Breast epithelium (tissue), 4 donors: Measurements from ENCODE around the gene CMTM6. TPM values are rescaled to one million over a fixed set of nuclear protein-coding genes. Genes with fewer than 3 reads are reported as not detected.
A peak's percentile ranks its signal among the peaks of the same experiment; 100 is the strongest.

ENCODE experiments used
- DNase-seq, 2 donors: peaks; one replicate each; pipeline ENCODE4 v3.0.0-alpha.2; 2019; ENCODE audit warnings: low spot score in 2 of 2
- H3K27ac ChIP-seq, 2 donors: fragments of 200-600 bp; sonication (generic) in 1 of 2; one replicate each; pipeline ENCODE4 v1.5.1; 2016 to 2019; ENCODE audit warnings: mild to moderate bottlenecking in 1 of 2
- H3K27me3 ChIP-seq, 2 donors: fragments of 200-600 bp; sonication (generic) in 1 of 2; one replicate each; pipeline versions ENCODE4 v1.5.1 to v1.6.0; 2017 to 2019; ENCODE audit warnings: control low read depth in 1 of 2, mild to moderate bottlenecking in 1 of 2
- H3K36me3 ChIP-seq: fragments of 200-600 bp; one replicate; pipeline ENCODE4 v1.5.1; 2019
- H3K4me1 ChIP-seq, 2 donors: fragments of 200-600 bp; sonication (generic); one replicate each; pipeline ENCODE4 v1.5.1; 2016 to 2019; ENCODE audit warnings: control low read depth in 1 of 2
- H3K4me3 ChIP-seq, 3 donors: fragments of 200-600 bp; sonication (generic); 1 replicate in 2 of 3; 2 replicates in 1 of 3; pipeline ENCODE4 v1.5.1; 2016 to 2019; ENCODE audit warnings: mild to moderate bottlenecking in 3 of 3, moderate library complexity in 2 of 3
- H3K9me3 ChIP-seq, 2 donors: fragments of 200-600 bp; sonication (generic) in 1 of 2; one replicate each; pipeline ENCODE4 v1.5.1; 2016 to 2019; ENCODE audit warnings: control low read depth in 1 of 2
- POLR2A ChIP-seq: fragments of 450-650 bp; IDR thresholded peaks from one replicate; pipeline ENCODE4 v1.6.1; 2016; ENCODE audit warnings: antibody characterized with exemption, mild to moderate bottlenecking, moderate library complexity
- POLR2AphosphoS5 ChIP-seq, 3 donors: sonication (generic); formaldehyde crosslinking; IDR thresholded peaks; one replicate each; pipeline ENCODE4 v1.6.1; 2017; ENCODE audit warnings: antibody characterized with exemption in 3 of 3
- intact Hi-C: fragments of 100-400 bp; cut with DNase I; formaldehyde crosslinking; loops from one replicate; pipeline ENCODE4 v1.15.1; 2023; ENCODE audit warnings: low total_unique reads
- total RNA-seq, 3 donors: library from RNA; depleted of rRNA; stranded (reverse); fragments of >200 nt; gene quantifications; one replicate each; pipeline ENCODE4 v1.1.0, GENCODE V29; 2016
- TF ChIP-seq, protein P1 (sequence below), 3 donors: fragments of 450-650 bp; IDR thresholded peaks; one replicate each; pipeline ENCODE4 v1.5.1; 2016 to 2017; ENCODE audit warnings: antibody characterized with exemption in 3 of 3, mild to moderate bottlenecking in 3 of 3, moderate library complexity in 3 of 3

CMTM6 gene
- total RNA-seq, 3 donors from 2014 or later = 52.6 to 151 (median 89.5) TPM

- no peaks in the 10 kb centered on the region for H3K9me3 ChIP-seq
- H3K27me3 ChIP-seq = no peaks in the 10 kb centered on the region
- TF ChIP-seq POLR2A (no peak), POLR2AphosphoS5 (IDR thresholded peaks at IDR 0.05) (no peak)
- TF ChIP-seq, protein P1, sequence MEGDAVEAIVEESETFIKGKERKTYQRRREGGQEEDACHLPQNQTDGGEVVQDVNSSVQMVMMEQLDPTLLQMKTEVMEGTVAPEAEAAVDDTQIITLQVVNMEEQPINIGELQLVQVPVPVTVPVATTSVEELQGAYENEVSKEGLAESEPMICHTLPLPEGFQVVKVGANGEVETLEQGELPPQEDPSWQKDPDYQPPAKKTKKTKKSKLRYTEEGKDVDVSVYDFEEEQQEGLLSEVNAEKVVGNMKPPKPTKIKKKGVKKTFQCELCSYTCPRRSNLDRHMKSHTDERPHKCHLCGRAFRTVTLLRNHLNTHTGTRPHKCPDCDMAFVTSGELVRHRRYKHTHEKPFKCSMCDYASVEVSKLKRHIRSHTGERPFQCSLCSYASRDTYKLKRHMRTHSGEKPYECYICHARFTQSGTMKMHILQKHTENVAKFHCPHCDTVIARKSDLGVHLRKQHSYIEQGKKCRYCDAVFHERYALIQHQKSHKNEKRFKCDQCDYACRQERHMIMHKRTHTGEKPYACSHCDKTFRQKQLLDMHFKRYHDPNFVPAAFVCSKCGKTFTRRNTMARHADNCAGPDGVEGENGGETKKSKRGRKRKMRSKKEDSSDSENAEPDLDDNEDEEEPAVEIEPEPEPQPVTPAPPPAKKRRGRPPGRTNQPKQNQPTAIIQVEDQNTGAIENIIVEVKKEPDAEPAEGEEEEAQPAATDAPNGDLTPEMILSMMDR (IDR thresholded peaks at IDR 0.05) = no peak
- no peaks in the 10 kb centered on the region for H3K36me3 ChIP-seq
- H3K4me1 ChIP-seq = no peaks in the 10 kb centered on the region
- peak overlapping the region in 1 of 2 donors; percentile 2 for H3K27ac ChIP-seq
- no peak for DNase-seq
- intact Hi-C loops = no loop called here
- no peak overlapping the region for H3K4me3 ChIP-seq
These were observed 2.4 kb downstream of the CMTM6 start for GRCh38 chr3:32500231-32500630.

- intact Hi-C loops = no loop called here
- Histone ChIP-seq H3K27me3 (no peaks in the 10 kb centered on the region), H3K4me3 (no peak overlapping the region), H3K36me3 (no peaks in the 10 kb centered on the region), H3K27ac (no peak overlapping the region), H3K4me1 (no peaks in the 10 kb centered on the region), H3K9me3 (no peaks in the 10 kb centered on the region)
- TF ChIP-seq POLR2AphosphoS5 (IDR thresholded peaks at IDR 0.05) (no peak), POLR2A (no peak)
- TF ChIP-seq, protein P1 (IDR thresholded peaks at IDR 0.05) = no peak
- DNase-seq = no peak
These were observed 3.1 kb downstream of the CMTM6 start for GRCh38 chr3:32499585-32499984.

GRCh38 chr3:32498992-32499391, 3.7 kb downstream of the CMTM6 start:
- no peak overlapping the region for H3K4me3 ChIP-seq
- no peaks in the 10 kb centered on the region for H3K9me3 ChIP-seq
- H3K27ac ChIP-seq = no peak overlapping the region
- H3K4me1 ChIP-seq = peaks cover 0 to 5% of the 10 kb centered on the region in 2 donors
- TF ChIP-seq, protein P1 (IDR thresholded peaks at IDR 0.05) = no peak
- TF ChIP-seq POLR2AphosphoS5 (IDR thresholded peaks at IDR 0.05) (no peak), POLR2A (no peak)
- no peaks in the 10 kb centered on the region for H3K27me3 ChIP-seq
- intact Hi-C loops = no loop called here
- no peaks in the 10 kb centered on the region for H3K36me3 ChIP-seq
- DNase-seq = no peak

GRCh38 chr3:32498252-32498651, 4.4 kb downstream of the CMTM6 start:
- DNase-seq = no peak
- no peaks in the 10 kb centered on the region for H3K9me3 ChIP-seq
- no peak for TF ChIP-seq POLR2A
- no peak for TF ChIP-seq POLR2AphosphoS5 (IDR thresholded peaks at IDR 0.05)
- TF ChIP-seq, protein P1 (IDR thresholded peaks at IDR 0.05) = no peak
- H3K4me1 ChIP-seq = peaks cover 0 to 11% of the 10 kb centered on the region in 2 donors
- H3K27me3 ChIP-seq = no peaks in the 10 kb centered on the region
- no peak overlapping the region for H3K4me3 ChIP-seq
- no peak overlapping the region for H3K27ac ChIP-seq
- H3K36me3 ChIP-seq = no peaks in the 10 kb centered on the region
- intact Hi-C loops = no loop called here

- no peak for DNase-seq
- intact Hi-C loops = no loop called here
- no peaks in the 10 kb centered on the region for H3K27me3 ChIP-seq
- H3K4me1 ChIP-seq = peaks cover 0 to 11% of the 10 kb centered on the region in 2 donors
- TF ChIP-seq POLR2AphosphoS5 (IDR thresholded peaks at IDR 0.05) (no peak), POLR2A (no peak)
- TF ChIP-seq, protein P1 (IDR thresholded peaks at IDR 0.05) = no peak
- no peaks in the 10 kb centered on the region for H3K9me3 ChIP-seq
- peak overlapping the region in 1 of 2 donors; percentile 1 for H3K27ac ChIP-seq
- no peaks in the 10 kb centered on the region for H3K36me3 ChIP-seq
- no peak overlapping the region for H3K4me3 ChIP-seq
These were observed 7.0 kb downstream of the CMTM6 start for GRCh38 chr3:32495609-32496008.
